HCT116 (cell line): ENCODE results near the gene SYMPK.
A peak's percentile ranks its signal among the peaks of the same experiment; 100 is the strongest.

Experiments used
- CTCF ChIP-seq, 3 experiments: fragments of 200-600 bp in 1 of 3; sonication (generic) in 1 of 3; IDR thresholded peaks in 2 of 3; conservative IDR thresholded peaks in 1 of 3; 2 replicates each; pipeline ENCODE4 v1.5.1; 2012 to 2017; ENCODE audit warnings: low read depth in 2 of 3, low read length in 2 of 3, antibody characterized with exemption in 1 of 3, borderline replicate concordance in 1 of 3, control low read depth in 1 of 3, mild to moderate bottlenecking in 1 of 3, mixed read lengths in 1 of 3, mixed run types in 1 of 3, moderate library complexity in 1 of 3; ENCODE audit not compliant: insufficient read depth in 1 of 3
- EGR1 ChIP-seq: IDR thresholded peaks from 2 replicates; pipeline ENCODE4 v1.6.1; 2012; ENCODE audit warnings: low read depth
- EZH2 ChIP-seq: fragments of 200-600 bp; sonication (generic); IDR thresholded peaks from 2 replicates; pipeline ENCODE4 v1.6.1; 2017; ENCODE audit warnings: antibody characterized with exemption, mixed run types
- JUND ChIP-seq: IDR thresholded peaks from 2 replicates; pipeline ENCODE4 v1.6.1; 2012
- POLR2A ChIP-seq: IDR thresholded peaks from 2 replicates; pipeline ENCODE4 v1.7.0; 2011; ENCODE audit warnings: borderline replicate concordance; ENCODE audit not compliant: insufficient read depth, insufficient read length; ENCODE audit errors: extremely low read depth

GRCh38 chr19:45863335-45863839 lies 440 bp upstream of the SYMPK start:
- TF ChIP-seq EZH2 (no peak), POLR2A (peak; percentile 6), CTCF (IDR thresholded peaks at IDR 0.05 in 2 of 3, conservative IDR thresholded peaks at IDR 0.05 in 1 of 3; ENCODE audit: borderline replicate concordance in 1 of 3, insufficient read depth in 1 of 3, low read depth in 2 of 3, low read length in 2 of 3) (no peak), JUND (no peak), EGR1 (no peak)
